GM18868 (cell line): ENCODE data around the gene PARD6G.

Source experiments
- ATAC-seq: cut with Tn5 transposase; IDR thresholded peaks from one replicate; pipeline ENCODE4 v1.9.1; 2021; ENCODE audit warnings: mild to moderate bottlenecking, moderate library complexity; ENCODE audit not compliant: unreplicated experiment

The PARD6G gene

DNA sequence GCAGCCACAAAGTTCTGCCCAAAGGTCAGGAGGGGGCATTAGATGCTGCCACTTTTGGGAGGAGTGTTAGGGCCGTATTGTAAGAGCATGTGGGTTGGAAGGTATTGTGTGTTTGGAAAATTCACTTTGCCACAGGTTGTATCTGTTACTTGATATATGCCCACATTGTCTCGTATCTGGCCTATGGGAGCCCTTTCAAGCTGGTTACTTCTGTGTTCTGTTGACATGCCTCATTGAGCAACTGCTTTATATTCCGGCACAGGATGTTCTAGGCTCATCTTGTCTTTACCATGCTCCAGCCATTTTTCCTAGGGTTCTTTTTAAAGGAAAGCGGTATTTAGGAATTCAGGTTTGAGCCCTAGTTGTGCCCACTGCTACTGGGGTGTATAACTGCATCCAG lies 132.3 kb downstream of the PARD6G start:
- ATAC-seq = peak; percentile 46

DNA sequence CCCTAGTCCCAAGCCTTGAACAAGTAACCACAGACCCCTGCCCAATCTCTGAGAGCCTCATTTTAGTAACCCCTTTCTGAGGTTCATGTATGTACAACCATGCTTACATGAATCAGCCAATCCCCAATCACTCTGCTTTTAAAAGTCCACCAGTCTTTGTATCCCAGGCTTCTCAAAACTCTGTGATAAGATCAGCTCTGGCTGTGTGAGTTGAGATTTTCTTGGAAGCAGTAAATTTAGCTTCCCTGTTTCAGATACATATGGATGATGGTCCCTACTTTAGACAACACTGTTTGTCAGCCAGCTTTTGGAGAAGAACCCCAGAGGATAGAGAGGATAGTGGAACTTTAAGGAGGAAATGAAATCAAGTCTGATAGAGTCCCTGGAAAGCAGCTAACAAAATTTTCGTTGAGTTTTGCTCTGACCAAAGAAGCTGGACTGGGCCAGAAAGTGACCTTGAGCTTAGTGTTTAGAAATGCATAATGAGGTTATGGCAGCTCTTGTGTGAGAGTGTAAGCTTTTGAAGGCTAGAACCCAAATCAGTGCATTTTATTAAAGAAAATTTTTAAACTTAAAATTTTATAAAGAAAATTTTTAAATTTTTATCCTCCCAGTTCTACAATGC lies 134.6 kb downstream of the PARD6G start:
- no peak for ATAC-seq

DNA sequence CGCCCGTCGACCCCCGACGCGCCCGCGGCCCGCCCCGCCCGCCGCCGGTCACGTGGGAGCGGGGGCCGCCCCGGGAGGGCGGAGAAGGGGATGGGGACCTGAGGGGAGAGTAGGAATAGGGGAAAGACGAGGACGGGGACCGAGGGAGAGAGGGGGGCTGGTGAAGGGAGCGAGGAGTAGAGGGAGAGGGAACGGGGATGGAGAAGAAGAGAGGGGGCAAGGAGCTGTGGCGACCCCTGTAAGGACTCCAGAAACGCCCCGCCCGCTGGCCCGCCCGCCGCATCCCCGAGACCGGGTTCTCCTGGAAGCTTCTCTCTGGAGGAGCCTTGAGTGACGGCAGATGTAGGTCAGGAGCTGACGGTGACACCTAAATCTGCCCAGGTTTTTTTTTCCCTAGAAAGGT lies 137.6 kb downstream of the PARD6G start:
- ATAC-seq = peak; percentile 29

DNA sequence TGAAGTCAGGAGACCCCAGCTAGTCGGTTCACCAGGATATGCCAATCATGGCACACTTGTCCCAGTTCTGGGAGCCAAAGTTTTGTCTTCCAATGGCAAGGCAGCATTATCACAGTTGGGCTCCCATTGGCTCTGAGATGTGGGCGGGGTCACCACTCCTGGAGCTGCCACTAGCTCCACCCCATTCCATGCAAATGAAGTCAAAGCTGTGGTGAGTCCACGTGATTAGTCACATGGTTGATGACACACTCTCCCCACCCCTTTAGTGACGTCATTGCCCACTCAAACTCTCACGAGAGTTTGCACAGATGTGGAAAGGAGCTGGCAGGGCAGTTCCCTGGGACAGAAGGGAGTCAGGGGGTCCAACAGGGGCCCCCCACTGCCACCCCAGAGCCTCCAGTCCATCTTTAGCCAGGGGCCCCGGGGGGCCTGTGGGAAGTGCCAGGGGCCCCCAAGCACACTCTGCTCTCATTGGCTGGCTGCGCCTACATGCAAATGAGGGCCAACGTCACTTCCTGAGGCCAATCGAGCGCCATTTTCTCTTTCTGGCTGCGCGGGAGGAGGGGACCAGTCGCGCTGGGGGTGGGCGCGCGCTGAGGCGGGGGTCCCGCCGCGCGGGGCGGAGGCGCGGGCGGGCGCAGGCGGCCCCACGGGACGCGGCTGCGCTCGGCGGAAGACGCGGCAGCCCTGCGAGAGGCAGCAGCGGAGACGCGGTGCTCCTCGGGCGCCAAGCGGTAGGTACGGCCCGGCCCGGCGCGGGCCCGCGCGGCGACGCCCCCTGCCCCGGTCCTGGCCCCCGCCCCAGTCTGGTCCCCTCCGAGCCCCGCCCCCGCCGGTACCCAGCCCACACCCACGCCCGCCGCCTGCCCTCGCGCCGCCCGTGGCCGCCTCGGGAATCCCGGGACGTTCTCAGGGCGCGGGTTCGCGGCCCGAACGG lies 138.3 kb downstream of the PARD6G start, which contains the start of gene ADNP2:
Gene ADNP2 (plus strand): TSS at position 524 of the 937 bp plus-strand sequence. CDS start 8,281 bp downstream, outside the sequence.
- peak; percentile 70 for ATAC-seq

DNA sequence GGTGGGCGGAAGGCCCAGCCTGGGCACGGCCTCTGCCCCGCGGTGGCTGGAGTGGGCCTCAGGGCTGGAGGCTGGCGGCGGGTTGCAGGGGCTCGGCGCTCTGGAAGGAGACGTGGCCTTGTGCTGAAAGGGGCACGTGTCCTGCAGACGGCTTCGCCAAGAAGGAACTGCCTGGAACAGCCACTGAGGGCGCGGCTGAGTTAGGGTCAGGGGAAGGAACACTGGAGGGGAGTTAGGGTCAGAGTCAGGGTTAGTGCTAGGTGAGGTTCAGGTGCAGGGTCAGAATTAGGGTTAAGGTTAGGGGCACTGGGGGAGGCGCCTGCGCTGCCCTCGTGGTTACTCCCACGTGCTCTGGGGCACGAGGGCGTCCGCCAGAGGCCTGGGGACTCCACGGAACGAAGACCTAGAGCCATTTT lies 139.2 kb downstream of the PARD6G start:
- ATAC-seq = no peak

DNA sequence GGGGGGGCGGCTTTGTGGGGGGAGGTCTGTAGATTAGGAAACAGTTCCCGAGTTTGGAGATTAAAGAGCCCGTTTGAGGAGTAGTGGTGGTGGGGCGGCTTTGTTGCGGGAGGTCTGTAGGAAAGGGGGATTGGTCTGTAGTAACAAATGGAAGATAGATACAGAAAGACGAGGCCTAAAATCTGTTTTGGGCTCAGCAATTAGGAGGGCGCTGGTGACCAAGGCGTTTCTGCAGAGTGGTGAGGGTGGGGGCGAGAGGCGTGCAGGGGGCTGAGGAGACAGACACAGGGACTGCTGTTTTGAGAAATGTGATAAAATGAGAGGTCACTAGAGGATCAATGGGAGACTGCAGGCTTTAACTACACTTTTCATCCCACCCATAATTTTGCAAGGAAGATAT lies 139.9 kb downstream of the PARD6G start:
- no peak for ATAC-seq
